HG02943 (cell line): ENCODE results near the gene PFDN6.
A peak's percentile ranks its signal among the peaks of the same experiment; 100 is the strongest.
"Not testable (repeated sequence)": the region's sequence is repeated elsewhere in the genome, so short reads cannot be mapped to it uniquely, and the experiment has no call there.

ENCODE experiments used
- ATAC-seq: cut with Tn5 transposase; IDR thresholded peaks from one replicate; pipeline ENCODE4 v1.9.1; 2021; ENCODE audit warnings: mild to moderate bottlenecking, low read depth, moderate library complexity; ENCODE audit not compliant: unreplicated experiment

PFDN6 gene

DNA sequence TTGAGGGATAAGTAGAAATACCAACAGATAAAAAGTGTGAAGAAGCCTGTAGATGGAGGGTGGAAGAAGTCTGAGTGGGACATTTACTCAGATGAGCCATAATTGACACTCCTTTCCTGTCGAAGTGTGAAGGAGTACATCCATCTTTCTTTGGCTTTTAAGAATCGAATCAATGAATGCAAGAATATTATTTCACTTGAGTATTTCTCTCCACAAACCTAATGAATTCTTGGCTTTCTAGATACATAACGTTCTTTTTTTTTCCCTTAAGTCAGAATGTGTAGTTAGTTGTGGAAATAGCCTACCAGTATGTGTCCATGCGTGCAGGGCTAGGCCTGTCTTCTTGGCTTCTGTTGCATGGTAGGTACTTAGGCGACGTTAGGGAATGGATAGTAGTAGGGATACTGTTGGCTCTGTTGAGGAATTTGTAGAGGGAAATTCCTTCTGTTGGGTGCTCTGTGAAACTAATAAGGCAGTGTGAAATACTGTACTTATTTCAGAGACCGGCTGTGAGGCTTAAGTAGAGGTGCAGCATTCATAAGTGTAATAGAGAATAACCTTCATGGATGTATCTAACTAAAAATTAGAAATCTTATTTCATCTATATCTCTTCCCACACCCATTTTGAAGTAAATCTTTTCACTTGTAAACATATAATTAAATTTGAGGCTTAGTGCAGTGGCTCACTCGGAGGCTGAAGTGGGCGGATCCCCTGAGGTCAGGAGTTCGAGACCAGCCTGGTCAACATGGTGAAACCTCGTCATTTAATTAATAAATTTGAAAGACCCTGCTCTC is 16.1 kb upstream of the PFDN6 start:
- no peak for ATAC-seq

- ATAC-seq = no peak
Observed at GRCh38 chr6:33273924-33274902, 15.2 kb upstream of the PFDN6 start.

GRCh38 chr6:33275795-33276580 is 13.4 kb upstream of the PFDN6 start:
- not testable (repeated sequence) for ATAC-seq

DNA sequence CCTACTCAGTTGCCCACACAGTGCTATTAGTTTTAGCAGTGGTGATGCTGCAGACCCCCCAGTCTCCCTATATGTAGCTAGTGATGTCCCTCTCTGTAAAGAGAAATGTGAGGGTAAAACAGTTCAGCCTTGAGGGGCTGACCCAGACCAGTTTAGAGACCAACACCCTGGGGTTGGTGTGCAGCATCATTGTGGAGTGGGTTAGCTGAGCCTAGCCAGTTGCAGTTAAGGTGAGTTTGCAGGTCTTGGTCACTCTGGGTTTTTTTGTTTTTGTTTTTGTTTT is 12.9 kb upstream of the PFDN6 start:
- no peak for ATAC-seq

GRCh38 chr6:33276864-33277662 is 12.3 kb upstream of the PFDN6 start, which contains the start of gene B3GALT4:
Gene B3GALT4, plus strand, starts transcription at chr6:33277123. Its CDS starts 297 bp downstream, at chr6:33277420.
- ATAC-seq = no peak

DNA sequence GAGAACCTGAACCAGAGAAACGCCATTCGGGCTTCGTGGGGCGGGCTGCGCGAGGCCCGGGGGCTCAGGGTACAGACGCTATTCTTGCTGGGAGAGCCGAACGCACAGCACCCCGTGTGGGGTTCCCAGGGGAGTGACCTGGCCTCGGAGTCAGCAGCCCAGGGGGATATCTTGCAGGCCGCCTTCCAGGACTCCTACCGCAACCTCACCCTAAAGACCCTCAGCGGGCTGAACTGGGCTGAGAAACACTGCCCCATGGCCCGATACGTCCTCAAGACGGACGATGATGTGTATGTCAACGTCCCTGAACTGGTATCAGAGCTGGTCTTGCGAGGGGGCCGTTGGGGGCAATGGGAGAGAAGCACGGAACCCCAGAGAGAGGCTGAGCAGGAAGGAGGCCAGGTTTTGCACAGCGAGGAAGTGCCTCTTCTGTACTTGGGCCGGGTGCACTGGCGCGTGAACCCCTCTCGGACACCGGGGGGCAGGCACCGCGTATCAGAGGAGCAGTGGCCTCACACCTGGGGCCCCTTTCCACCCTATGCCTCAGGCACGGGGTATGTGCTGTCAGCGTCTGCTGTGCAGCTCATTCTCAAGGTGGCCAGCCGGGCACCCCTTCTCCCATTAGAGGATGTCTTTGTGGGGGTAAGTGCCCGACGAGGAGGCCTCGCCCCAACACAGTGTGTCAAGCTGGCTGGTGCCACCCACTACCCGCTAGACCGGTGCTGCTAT is 11.6 kb upstream of the PFDN6 start:
- no peak for ATAC-seq

GRCh38 chr6:33278392-33278741 is 11.0 kb upstream of the PFDN6 start:
- ATAC-seq = no peak

- ATAC-seq = no peak
Observed at GRCh38 chr6:33278810-33279209, 10.6 kb upstream of the PFDN6 start.

GRCh38 chr6:33279257-33279695 is 10.1 kb upstream of the PFDN6 start:
- ATAC-seq = no peak

- no peak for ATAC-seq
Observed at GRCh38 chr6:33279971-33280511, 9.4 kb upstream of the PFDN6 start.

- ATAC-seq = no peak
Observed at GRCh38 chr6:33280539-33280938, 8.9 kb upstream of the PFDN6 start.

- ATAC-seq = not testable (repeated sequence)
Observed at GRCh38 chr6:33285214-33285613, 4.2 kb upstream of the PFDN6 start.

DNA sequence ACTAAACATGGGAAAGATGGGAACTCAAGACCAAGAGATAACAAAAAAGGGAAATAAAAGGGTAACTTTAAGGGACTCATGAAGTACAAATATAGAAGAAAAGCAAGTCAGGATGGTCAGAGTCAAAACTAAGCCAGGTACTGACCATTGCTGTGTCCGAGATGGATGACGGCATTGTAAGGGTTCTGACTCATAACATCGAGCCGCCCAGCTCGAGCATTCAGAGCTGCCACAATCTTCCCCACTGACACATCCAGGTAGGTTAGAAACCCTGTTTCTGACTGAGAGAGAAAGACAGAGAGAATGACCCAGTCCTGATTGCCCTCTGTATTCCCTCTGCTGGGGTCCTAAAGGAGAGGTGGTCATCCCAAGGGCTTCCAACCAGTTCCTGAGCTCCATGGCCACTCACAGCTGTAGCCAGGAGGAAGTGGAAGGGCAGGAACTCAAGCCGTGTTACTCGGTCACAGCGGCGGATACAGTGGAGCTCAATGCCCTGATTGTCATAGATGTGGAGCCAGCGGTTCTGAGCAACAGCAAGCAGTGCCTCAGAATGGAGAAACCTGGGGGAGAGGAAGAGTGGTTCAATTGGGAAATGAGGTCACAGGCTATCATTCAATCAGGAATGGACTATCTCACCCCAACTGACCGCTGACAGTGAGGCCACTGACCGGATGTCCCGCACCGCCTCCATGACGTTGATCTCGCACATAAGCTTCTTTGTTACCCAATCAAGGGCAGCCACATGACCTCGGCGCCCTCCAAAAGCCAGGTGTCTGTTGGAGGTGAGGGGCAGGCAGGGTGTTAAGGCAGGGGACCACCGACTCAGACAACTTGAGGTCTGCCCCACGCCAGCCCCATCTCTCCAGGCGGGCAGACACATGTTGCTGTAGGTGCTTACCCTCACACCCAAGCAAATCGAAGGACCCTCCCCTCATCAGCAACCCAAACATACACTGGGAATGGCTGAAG is 2.2 kb upstream of the PFDN6 start:
- ATAC-seq = no peak

- no peak for ATAC-seq
Observed at GRCh38 chr6:33288141-33288920, 1.1 kb upstream of the PFDN6 start.

DNA sequence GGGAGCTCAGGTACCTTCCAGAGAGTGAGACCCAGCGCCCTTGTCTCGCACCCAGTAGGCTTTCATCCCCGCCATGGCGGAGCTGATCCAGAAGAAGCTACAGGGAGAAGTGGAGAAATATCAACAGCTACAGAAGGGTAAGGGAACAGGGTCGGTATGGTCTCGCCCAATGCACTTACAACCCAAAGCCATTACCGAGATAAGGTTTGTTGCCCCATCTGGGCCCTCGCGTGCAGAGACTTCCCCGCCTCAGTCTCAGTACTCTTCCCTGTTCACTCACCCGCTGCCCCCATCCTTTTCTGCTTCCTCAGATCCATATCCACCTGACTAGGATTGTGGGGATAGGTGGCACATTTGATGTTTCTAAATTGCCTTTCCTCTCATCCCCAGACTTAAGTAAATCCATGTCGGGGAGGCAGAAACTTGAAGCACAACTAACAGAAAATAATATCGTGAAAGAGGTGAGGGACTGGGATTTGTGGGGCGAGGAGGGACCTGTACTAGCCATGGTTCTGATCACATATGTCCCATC is 449 bp downstream of the PFDN6 start:
- peak; percentile 5 for ATAC-seq

DNA sequence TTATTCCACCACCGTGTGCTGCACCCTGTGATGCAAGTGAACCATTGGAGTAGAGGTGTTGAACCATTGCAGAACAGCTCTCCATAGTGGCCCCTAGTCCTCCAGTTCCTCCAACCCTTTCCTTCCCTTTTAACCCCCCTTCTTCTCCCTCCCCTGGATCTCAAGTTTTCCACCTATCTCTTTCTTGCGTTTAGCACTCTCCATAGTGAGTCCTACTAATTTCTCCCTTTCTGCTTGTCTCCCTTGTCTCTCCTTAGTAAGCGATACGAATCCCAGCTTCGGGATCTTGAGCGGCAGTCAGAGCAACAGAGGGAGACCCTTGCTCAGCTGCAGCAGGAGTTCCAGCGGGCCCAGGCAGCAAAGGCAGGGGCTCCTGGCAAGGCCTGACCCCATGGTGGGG is 1.1 kb downstream of the PFDN6 start:
- no peak for ATAC-seq
